Stimulated activated naive B cell treated with anti-CD40 and anti-IgM and Interleukin-4, amounts not matched to agents 10 μg/mL and 1 μg/mL and 100 μg/mL, for 72 hours (primary cell): Measurements from ENCODE around the gene FEN1.

Experiments
- ATAC-seq, 2 donors: fragments of 150-1000 bp; cut with Tn5 transposase; replicated peaks; 2 replicates each; pipeline ENCODE4 v1.10.0; 2021; ENCODE audit warnings: moderate library complexity in 1 of 2
- DNase-seq: peaks from one replicate; pipeline ENCODE4 v3.0.0; 2021
- H3K27ac Mint-ChIP-seq: one replicate; pipeline ENCODE4 v1.8.0; 2022; ENCODE audit warnings: mild to moderate bottlenecking, mixed read lengths
- H3K27me3 Mint-ChIP-seq, 2 donors: one replicate each; pipeline ENCODE4 v1.8.0; 2022; ENCODE audit warnings: mixed read lengths in 2 of 2
- H3K36me3 Mint-ChIP-seq, 2 donors: one replicate each; pipeline ENCODE4 v1.8.0; 2022; ENCODE audit warnings: mixed read lengths in 2 of 2, mild to moderate bottlenecking in 1 of 2
- H3K4me1 Mint-ChIP-seq, 2 donors: one replicate each; pipeline ENCODE4 v1.8.0; 2022; ENCODE audit warnings: mixed read lengths in 2 of 2, mild to moderate bottlenecking in 1 of 2
- H3K4me3 Mint-ChIP-seq, 2 donors: one replicate each; pipeline ENCODE4 v1.8.0; 2022; ENCODE audit warnings: mild to moderate bottlenecking in 2 of 2, mixed read lengths in 2 of 2, moderate library complexity in 1 of 2
- H3K9me3 Mint-ChIP-seq, 2 donors: one replicate each; pipeline ENCODE4 v1.8.0; 2022; ENCODE audit warnings: mixed read lengths in 2 of 2, mild to moderate bottlenecking in 1 of 2

The FEN1 gene

DNA sequence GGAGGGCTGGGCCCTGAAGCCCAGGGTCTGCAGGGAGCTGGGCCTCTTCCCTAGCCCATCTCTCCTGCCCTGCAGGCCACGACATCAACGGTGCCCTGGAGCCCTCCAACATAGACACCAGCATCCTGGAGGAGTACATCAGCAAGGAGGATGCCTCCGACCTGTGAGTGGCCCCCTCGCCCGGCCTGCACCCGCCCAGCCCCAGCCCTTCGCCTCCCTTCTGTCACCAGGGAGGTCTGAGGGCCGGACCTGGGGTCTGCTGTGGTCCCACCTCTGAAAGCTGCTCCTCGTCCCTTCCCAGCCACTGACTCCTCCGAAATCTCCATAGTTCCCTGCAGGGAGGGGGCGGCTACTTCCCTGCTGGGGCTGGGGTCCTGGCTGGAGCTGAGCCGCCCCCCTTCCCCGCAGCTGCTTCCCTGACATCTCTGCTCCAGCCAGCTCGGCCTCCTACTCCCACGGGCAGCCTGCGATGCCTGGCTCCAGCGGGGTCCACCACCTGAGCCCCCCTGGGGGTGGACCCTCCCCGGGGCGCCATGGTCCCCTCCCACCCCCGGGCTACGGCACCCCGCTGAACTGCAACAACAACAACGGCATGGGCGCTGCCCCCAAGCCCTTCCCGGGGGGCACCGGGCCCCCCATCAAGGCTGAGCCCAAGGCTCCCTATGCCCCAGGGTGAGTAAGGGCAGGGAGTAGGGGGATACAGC is 27.0 kb upstream of the FEN1 start:
- no peak for ATAC-seq
- no peak overlapping the region for H3K4me3 Mint-ChIP-seq
- H3K9me3 Mint-ChIP-seq: no peaks in the 10 kb centered on the region

DNA sequence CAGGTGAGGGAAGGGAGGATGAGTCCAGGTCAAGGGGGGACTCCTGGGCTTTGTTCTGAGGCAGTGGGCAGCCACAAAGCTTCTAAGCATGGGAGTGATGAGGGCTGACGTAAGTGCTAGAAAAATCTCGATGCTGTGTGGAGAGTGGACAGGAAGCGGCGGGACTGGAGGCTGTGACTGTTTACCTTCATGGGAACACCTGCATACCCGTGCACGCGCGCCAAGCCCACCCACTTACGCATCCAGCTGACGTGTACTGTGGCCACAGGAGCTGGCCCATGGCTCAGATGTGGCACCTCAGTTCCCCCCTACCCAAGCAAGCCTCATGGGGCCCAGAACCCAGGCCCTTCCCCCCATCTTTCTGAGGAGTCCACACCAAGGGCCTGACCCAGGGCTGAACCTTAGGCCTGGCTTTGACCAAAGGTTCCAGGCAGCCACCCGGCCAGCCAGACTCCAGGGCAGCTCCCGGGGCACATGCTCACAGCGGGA is 26.3 kb upstream of the FEN1 start:
- H3K27me3 Mint-ChIP-seq: peaks cover 6 to 10% of the 10 kb centered on the region in 2 donors
- DNase-seq (no peak), ATAC-seq (no peak)
- H3K4me1 Mint-ChIP-seq: peaks cover 0 to 2% of the 10 kb centered on the region in 2 donors
- H3K4me3 Mint-ChIP-seq: no peak overlapping the region
- H3K9me3 Mint-ChIP-seq: no peaks in the 10 kb centered on the region
- H3K36me3 Mint-ChIP-seq: no peaks in the 10 kb centered on the region
- no peak overlapping the region for H3K27ac Mint-ChIP-seq

More for the DNA sequence above, 27.0 kb upstream of the FEN1 start:
- no peak overlapping the region for H3K27ac Mint-ChIP-seq
- H3K4me1 Mint-ChIP-seq: peaks cover 0 to 2% of the 10 kb centered on the region in 2 donors
- no peaks in the 10 kb centered on the region for H3K36me3 Mint-ChIP-seq
- H3K27me3 Mint-ChIP-seq: peaks cover 6 to 10% of the 10 kb centered on the region in 2 donors
- DNase-seq: no peak

GRCh38 chr11:61768376-61769076 is 24.2 kb upstream of the FEN1 start:
- Mint-ChIP-seq H3K36me3 (no peaks in the 10 kb centered on the region), H3K4me1 (peaks cover 0 to 2% of the 10 kb centered on the region in 2 donors), H3K27me3 (peaks cover 0 to 4% of the 10 kb centered on the region in 2 donors), H3K27ac (no peak overlapping the region), H3K9me3 (no peaks in the 10 kb centered on the region), H3K4me3 (no peak overlapping the region)
- ATAC-seq (no peak), DNase-seq (no peak)

- no peak overlapping the region for H3K27ac Mint-ChIP-seq
- peaks cover 0 to 4% of the 10 kb centered on the region in 2 donors for H3K27me3 Mint-ChIP-seq
- H3K9me3 Mint-ChIP-seq: no peaks in the 10 kb centered on the region
- ATAC-seq (no peak), DNase-seq (no peak)
- no peaks in the 10 kb centered on the region for H3K36me3 Mint-ChIP-seq
- H3K4me3 Mint-ChIP-seq: no peak overlapping the region
- peaks cover 0 to 2% of the 10 kb centered on the region in 2 donors for H3K4me1 Mint-ChIP-seq
Observed at GRCh38 chr11:61769169-61769920, 23.4 kb upstream of the FEN1 start.

DNA sequence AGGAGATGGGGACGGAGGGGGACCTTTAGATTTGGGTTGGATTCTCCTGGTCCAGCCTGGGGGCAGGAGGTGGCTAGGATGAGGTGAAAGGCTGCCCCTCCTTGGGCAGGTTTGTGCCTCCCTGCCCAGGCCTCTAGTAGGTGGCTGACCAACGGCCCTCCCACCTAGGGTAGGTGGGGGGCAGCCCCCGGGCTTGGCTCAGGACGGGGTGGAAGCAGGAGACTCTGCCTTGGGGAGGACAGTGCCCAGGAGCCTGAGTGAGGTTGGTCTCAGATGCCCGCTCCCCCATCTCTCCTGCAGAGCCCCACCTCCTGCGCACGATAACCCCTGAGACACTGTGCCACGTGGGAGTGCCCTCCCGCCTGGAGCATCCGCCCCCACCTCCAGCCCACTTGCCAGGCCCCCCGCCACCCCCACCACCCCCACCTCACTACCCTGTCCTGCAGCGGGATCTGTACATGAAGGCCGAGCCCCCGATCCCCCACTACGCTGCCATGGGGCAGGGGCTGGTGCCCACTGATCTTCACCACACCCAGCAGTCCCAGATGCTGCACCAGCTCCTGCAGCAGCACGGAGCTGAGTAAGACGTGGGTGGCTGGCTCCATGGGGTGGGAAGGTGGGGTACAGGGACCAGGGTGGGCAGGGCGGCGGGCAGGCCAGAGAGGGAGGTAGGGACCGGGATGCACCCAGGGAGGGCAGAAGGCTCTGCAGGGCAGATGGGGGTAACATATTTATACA is 22.6 kb upstream of the FEN1 start:
- no peak for ATAC-seq
- Mint-ChIP-seq H3K27ac (no peak overlapping the region), H3K4me3 (no peak overlapping the region)

GRCh38 chr11:61771195-61771894 is 21.4 kb upstream of the FEN1 start:
- H3K4me3 Mint-ChIP-seq: no peak overlapping the region
- H3K27ac Mint-ChIP-seq: no peak overlapping the region
- DNase-seq: no peak
- ATAC-seq: no peak
- peaks cover 3 to 6% of the 10 kb centered on the region in 2 donors for H3K4me1 Mint-ChIP-seq
- no peaks in the 10 kb centered on the region for H3K36me3 Mint-ChIP-seq
- no peaks in the 10 kb centered on the region for H3K9me3 Mint-ChIP-seq
- H3K27me3 Mint-ChIP-seq: peaks cover 18% of the 10 kb centered on the region in 2 donors

More for the DNA sequence above, 22.6 kb upstream of the FEN1 start:
- Mint-ChIP-seq H3K27me3 (peaks cover 6 to 10% of the 10 kb centered on the region in 2 donors), H3K9me3 (no peaks in the 10 kb centered on the region), H3K4me1 (peaks cover 0 to 2% of the 10 kb centered on the region in 2 donors), H3K36me3 (no peaks in the 10 kb centered on the region)
- DNase-seq: no peak

GRCh38 chr11:61771985-61772455 is 20.7 kb upstream of the FEN1 start:
- no peak overlapping the region for H3K27ac Mint-ChIP-seq
- no peak for ATAC-seq

GRCh38 chr11:61773356-61773755 is 19.4 kb upstream of the FEN1 start:
- Mint-ChIP-seq H3K9me3 (no peaks in the 10 kb centered on the region), H3K4me1 (peaks cover 11 to 19% of the 10 kb centered on the region in 2 donors), H3K27me3 (peaks cover 30 to 31% of the 10 kb centered on the region in 2 donors), H3K27ac (no peak overlapping the region), H3K4me3 (no peak overlapping the region), H3K36me3 (peaks cover 0 to under 1% of the 10 kb centered on the region in 2 donors)
- DNase-seq: no peak
- no peak for ATAC-seq

More at GRCh38 chr11:61771985-61772455, 20.7 kb upstream of the FEN1 start:
- peaks cover 8 to 10% of the 10 kb centered on the region in 2 donors for H3K4me1 Mint-ChIP-seq
- H3K36me3 Mint-ChIP-seq: no peaks in the 10 kb centered on the region
- no peaks in the 10 kb centered on the region for H3K9me3 Mint-ChIP-seq
- no peak overlapping the region for H3K4me3 Mint-ChIP-seq
- no peak for DNase-seq
- H3K27me3 Mint-ChIP-seq: peaks cover 23% of the 10 kb centered on the region in 2 donors

GRCh38 chr11:61773809-61774208 is 18.9 kb upstream of the FEN1 start:
- Mint-ChIP-seq H3K36me3 (peaks cover 0 to 5% of the 10 kb centered on the region in 2 donors), H3K27me3 (peaks cover 31 to 35% of the 10 kb centered on the region in 2 donors), H3K4me1 (peaks cover 12 to 19% of the 10 kb centered on the region in 2 donors), H3K9me3 (no peaks in the 10 kb centered on the region), H3K27ac (no peak overlapping the region), H3K4me3 (no peak overlapping the region)
- ATAC-seq (no peak), DNase-seq (no peak)

GRCh38 chr11:61774411-61774810 is 18.3 kb upstream of the FEN1 start:
- H3K36me3 Mint-ChIP-seq: peaks cover 0 to 5% of the 10 kb centered on the region in 2 donors
- H3K9me3 Mint-ChIP-seq: no peaks in the 10 kb centered on the region
- no peak for ATAC-seq
- H3K27me3 Mint-ChIP-seq: peaks cover 31 to 35% of the 10 kb centered on the region in 2 donors
- peaks cover 12 to 19% of the 10 kb centered on the region in 2 donors for H3K4me1 Mint-ChIP-seq
- no peak for DNase-seq
- no peak overlapping the region for H3K4me3 Mint-ChIP-seq
- peak overlapping the region; percentile 80 for H3K27ac Mint-ChIP-seq

GRCh38 chr11:61775106-61775505 is 17.6 kb upstream of the FEN1 start:
- H3K36me3 Mint-ChIP-seq: peaks cover 2 to 9% of the 10 kb centered on the region in 2 donors
- H3K4me1 Mint-ChIP-seq: peaks cover 12 to 19% of the 10 kb centered on the region in 2 donors
- H3K27me3 Mint-ChIP-seq: peaks cover 31 to 39% of the 10 kb centered on the region in 2 donors
- H3K27ac Mint-ChIP-seq: peak overlapping the region; percentile 80
- DNase-seq: no peak
- no peak for ATAC-seq
- H3K4me3 Mint-ChIP-seq: peak overlapping the region in 1 of 2 donors; percentile 1
- no peaks in the 10 kb centered on the region for H3K9me3 Mint-ChIP-seq

- DNase-seq (no peak), ATAC-seq (no peak)
- Mint-ChIP-seq H3K27ac (no peak overlapping the region), H3K4me1 (peaks cover 12 to 19% of the 10 kb centered on the region in 2 donors), H3K27me3 (peaks cover 31 to 39% of the 10 kb centered on the region in 2 donors), H3K4me3 (peak overlapping the region in 1 of 2 donors; percentile 1), H3K9me3 (no peaks in the 10 kb centered on the region), H3K36me3 (peaks cover 2 to 9% of the 10 kb centered on the region in 2 donors)
Observed at GRCh38 chr11:61775606-61776554, 16.8 kb upstream of the FEN1 start.
